Heart left ventricle (tissue), 13 donors: ENCODE results near the gene WRAP53.

Experiments used
- CTCF ChIP-seq, 12 donors: fragments of 200-600 bp; sonication (generic) in 4 of 12; IDR thresholded peaks; one replicate each; pipeline versions ENCODE4 v1.5.0 to v1.8.0; 2018 to 2022; ENCODE audit warnings: antibody characterized with exemption in 12 of 12, mild to moderate bottlenecking in 5 of 12
- POLR2A ChIP-seq, 2 donors: fragments of 450-650 bp; IDR thresholded peaks; one replicate each; pipeline ENCODE4 v1.6.1; 2017; ENCODE audit warnings: antibody characterized with exemption in 2 of 2, mild to moderate bottlenecking in 2 of 2, moderate library complexity in 2 of 2
- donor health status: ischemic (EF 13 %, LVEDD 7.1; RV severe dilation, severe dysfunction).
- donor health status: DM: no; HTN: yes; CAD: no.
- donor health status: DM: no; HTN: no; CAD: no.
- donor health status: ischemic (EF 25% LVEDD 6.9; RV normal size, moderate dysfunction).
- donor health status: ischemic (EF 25% LVEDD 5.7; RV mildly dilated, moderate dysfunction).
- donor health status: ischemic (EF 35%, LVEDD 5.7; RV mildly dilated, moderate dysfunction).
- donor health status: nonischemic (EF 11% LVEDD 7.7; RV severe dilation, severe dysfunction).
- donor health status: DM: yes; HTN: yes; CAD: no.
- donor health status: PGD.
- donor health status: ischemic (EF 29% LVEDD 5.4; RV normal size, mild dysfunction).
- donor health status: nonischemic (EF 23%, LVEDD 6.1; RV moderate dilation, normal function).

- TF ChIP-seq CTCF (IDR thresholded peaks at IDR 0.05) (no peak), POLR2A (IDR thresholded peaks at IDR 0.05) (no peak)
Observed at GRCh38 chr17:7714721-7715594, 26.7 kb downstream of the WRAP53 start.
